SH-SY5Y (cell line): ENCODE data around the gene CPED1.

Source experiments
- GATA2 ChIP-seq: IDR thresholded peaks from 2 replicates; pipeline ENCODE4 v1.6.1; 2011; ENCODE audit warnings: mild to moderate bottlenecking, low read depth, low read length
- GATA3 ChIP-seq: IDR thresholded peaks from 2 replicates; pipeline ENCODE4 v1.6.1; 2011; ENCODE audit warnings: low read depth, mild to moderate bottlenecking, low read length, moderate library complexity

The CPED1 gene

DNA sequence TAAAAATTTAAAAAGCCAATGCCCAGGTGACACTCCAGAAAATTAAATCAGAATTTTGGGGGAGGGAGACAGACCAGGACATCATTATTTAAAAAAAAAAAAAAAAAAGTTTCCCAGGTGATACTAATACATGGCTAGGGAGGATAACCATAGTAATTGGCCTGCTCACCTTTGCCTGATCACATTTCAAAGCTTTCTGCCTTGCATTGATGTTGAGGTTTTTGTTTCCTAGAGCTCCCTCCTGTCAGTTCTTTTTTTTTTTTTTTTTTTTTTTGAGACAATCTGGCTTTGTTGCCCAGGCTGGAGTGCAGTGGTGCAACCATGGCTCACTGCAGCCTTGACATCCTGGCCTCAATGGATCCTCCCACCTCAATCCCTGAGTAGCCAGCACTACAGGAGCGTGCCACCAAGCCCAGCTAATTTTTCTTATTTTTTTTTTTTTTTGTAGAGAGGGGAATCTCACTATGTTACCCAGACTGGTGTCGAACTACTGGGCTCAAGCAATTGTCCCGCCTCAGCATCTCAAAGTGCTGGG lies 38.1 kb downstream of the CPED1 start:
- TF ChIP-seq GATA3 = no peak
- no peak for TF ChIP-seq GATA2

DNA sequence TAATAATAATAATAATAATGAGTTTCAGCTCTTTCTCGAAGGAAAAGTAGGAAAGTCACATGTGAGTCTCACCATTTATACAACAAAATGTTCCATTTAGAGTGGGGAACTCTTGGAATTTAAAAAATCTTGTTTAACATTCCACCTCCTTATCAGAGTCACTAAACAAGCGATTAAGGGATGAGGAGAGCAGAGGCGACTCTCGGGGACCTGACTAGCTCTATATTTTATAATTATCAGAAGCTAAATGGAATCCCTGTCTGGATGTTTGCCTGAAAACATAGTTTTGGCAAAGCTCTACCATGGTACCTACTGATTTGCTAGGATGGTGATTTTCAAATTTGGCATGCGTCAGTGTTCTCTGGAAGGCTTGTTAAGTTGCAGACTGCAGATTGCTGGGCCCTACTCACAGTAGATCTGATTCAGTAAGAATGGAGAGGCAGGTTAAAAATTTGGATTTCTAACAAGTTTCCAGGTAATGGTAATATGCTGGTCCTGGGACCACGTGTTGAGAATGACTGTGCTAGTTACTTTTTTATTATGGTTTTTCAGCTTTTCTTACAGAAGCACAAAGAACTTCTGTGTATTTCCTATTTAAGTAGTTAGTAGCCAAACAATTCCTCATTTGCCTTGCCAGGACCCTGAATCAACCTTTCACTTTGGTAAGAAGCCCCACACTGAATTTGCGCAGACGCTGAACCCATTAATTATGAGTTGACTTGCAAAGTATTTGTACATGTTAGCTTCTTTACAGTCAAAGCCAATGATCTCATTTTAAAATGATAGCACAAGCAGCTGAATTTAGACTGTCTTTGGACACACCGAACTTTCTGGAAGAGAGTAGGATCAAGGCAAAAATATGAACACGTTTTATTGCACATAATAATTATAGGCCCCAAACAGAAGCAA lies 39.5 kb downstream of the CPED1 start:
- TF ChIP-seq GATA3 = no peak
- no peak for TF ChIP-seq GATA2

- TF ChIP-seq GATA3 (no peak), GATA2 (no peak)
These were observed 40.8 kb downstream of the CPED1 start for GRCh38 chr7:121029302-121029701.

DNA sequence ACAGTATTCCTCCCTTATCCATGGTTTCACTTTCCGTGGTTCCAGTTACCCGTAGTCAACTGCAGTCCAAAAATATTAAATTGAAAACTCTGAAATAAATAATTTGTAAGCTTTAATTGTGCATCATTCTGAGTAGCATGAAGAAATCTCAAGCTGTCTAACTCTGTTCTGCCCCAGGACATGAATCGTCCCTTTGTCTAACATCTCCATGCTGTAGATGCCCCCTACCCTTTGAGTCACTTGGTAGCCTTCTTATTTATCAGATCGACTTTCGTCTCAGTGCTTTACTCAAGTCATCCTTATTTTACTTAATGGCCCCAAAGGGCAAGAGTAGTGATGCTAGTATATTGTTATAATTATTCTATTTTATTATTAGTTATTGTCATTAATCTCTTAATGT lies 41.8 kb downstream of the CPED1 start:
- TF ChIP-seq GATA3 (no peak), GATA2 (no peak)

DNA sequence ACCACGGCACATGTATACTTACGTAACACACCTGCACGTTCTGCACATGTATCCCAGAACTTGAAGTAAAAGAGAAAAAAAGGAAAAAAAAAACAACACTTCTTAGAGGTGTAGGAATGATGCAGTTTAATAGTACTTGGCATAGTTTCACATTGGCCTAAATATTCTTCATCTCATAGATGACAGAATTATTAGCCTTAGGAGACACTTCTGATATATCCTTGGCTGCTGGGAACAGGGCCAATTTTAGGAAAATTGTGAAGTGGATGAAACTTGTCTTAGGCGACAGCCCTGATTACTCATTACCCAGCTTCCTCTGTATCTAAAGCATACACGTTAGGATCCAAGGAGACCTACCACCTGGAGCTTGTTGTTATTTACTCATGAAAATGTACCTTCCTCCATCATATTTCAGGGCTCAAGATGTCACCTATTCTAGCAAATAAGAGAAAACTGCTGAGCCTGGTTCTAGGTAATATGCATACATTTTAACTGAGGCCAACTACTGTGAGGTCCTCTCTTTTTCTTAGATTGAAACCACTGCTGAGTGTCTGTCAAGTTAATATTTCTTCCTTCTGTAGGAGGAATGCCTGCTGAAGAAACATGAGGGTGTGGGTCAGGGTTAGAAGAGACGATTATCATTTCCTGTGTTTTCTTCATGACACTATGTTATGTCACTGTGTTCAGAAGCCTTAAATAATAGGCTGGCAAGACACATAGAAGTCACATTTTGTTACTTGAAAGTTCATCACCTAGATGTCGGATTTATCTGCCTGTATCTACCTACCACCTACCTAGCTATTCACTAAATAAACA lies 44.3 kb downstream of the CPED1 start:
- TF ChIP-seq GATA3 = no peak
- TF ChIP-seq GATA2 = no peak

DNA sequence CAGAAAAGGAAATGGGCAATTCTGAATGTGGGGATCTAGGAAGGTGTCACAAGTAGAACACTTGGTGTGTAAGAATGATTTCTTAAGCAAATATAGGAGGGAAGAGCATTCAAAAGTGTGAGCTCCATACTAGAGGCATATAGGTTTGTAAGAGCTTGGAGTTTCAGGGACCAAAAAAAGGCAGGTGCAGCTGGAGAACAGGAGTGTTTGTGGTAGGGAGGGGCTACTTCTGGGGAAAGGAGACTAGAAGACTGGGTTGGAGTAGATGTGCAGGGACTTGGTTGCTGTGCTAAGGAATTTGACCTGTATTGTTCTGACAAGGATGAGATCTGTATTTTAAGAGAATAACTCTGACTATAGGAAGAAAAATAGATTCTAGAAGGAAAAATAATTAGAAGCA lies 46.4 kb downstream of the CPED1 start:
- TF ChIP-seq GATA2 (no peak), GATA3 (no peak)

- TF ChIP-seq GATA2 (no peak), GATA3 (no peak)
These were observed 49.6 kb downstream of the CPED1 start for GRCh38 chr7:121037957-121038716.

- TF ChIP-seq GATA3 (no peak), GATA2 (no peak)
These were observed 50.4 kb downstream of the CPED1 start for GRCh38 chr7:121038717-121039509.

GRCh38 chr7:121039510-121039822 lies 51.0 kb downstream of the CPED1 start:
- TF ChIP-seq GATA3 (no peak), GATA2 (no peak)

DNA sequence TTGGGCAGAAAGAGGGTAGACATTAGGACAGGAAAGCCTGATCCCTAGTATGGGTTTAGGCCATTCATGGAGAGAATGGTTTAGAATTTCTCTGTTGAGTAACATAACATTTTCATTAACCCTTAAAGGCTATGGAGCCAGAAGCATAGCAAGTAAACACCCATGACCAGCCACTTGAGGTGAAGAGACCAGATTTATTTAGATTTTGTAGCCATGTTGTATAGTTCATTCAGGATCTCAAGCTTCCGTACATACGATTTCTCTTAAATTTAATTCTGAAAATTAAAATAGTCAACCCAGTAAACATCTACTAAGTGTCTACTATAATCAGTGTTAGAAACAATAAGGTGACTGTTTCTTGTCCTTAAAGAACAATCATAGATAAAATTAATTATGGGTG lies 51.5 kb downstream of the CPED1 start:
- no peak for TF ChIP-seq GATA3
- TF ChIP-seq GATA2 = no peak

GRCh38 chr7:121041516-121042148 lies 53.1 kb downstream of the CPED1 start:
- TF ChIP-seq GATA3 (peak; percentile 94), GATA2 (peak; percentile 87)

- no peak for TF ChIP-seq GATA2
- TF ChIP-seq GATA3 = no peak
These were observed 53.7 kb downstream of the CPED1 start for GRCh38 chr7:121042195-121042594.

DNA sequence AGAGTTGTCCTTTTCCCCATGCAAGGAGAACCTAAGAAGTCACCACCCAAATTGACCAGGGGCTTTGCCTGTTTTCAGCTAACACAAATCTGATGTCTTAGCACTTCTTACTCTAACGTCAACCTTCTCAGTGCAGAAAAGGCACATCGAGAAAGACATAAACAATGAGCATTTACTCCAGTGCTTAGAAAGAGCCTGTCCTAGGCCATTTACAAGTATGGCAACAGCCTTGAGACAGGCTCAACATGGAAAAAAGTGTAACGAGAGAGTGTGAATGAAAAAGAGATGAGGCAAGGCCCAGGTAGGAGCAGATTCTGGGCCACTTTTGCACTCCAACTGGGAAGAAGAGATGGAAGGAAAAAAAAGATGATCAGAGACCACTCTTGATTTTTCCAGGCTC lies 54.4 kb downstream of the CPED1 start:
- no peak for TF ChIP-seq GATA2
- TF ChIP-seq GATA3 = no peak
